ENCODE results near the gene NR5A2.

The NR5A2 gene

GRCh38 chr1:200036619-200037270 is 9.2 kb downstream of the NR5A2 start:
- DNase-seq = no peak

GRCh38 chr1:200037501-200037900 is 10.0 kb downstream of the NR5A2 start:
- no peak for DNase-seq

- no peak for DNase-seq
Measured at GRCh38 chr1:200037904-200038303, 10.4 kb downstream of the NR5A2 start.

GRCh38 chr1:200038325-200038980 is 10.9 kb downstream of the NR5A2 start:
- DNase-seq = no peak

GRCh38 chr1:200038981-200039848 is 11.7 kb downstream of the NR5A2 start:
- no peak for DNase-seq

- no peak for DNase-seq
Measured at GRCh38 chr1:200039849-200040474, 12.5 kb downstream of the NR5A2 start.

- no peak for DNase-seq
Measured at GRCh38 chr1:200040481-200041138, 13.1 kb downstream of the NR5A2 start.

GRCh38 chr1:200041337-200042118 is 14.0 kb downstream of the NR5A2 start:
- no peak for DNase-seq

- DNase-seq = no peak
Measured at GRCh38 chr1:200042119-200042551, 14.6 kb downstream of the NR5A2 start.

GRCh38 chr1:200042552-200043335 is 15.2 kb downstream of the NR5A2 start:
- DNase-seq = no peak

GRCh38 chr1:200043336-200043668 is 15.8 kb downstream of the NR5A2 start:
- DNase-seq = no peak

- DNase-seq = no peak
Measured at GRCh38 chr1:200046115-200046514, 18.6 kb downstream of the NR5A2 start.

GRCh38 chr1:200048244-200048643 is 20.7 kb downstream of the NR5A2 start:
- no peak for DNase-seq

GRCh38 chr1:200049810-200050209 is 22.3 kb downstream of the NR5A2 start:
- DNase-seq = no peak

GRCh38 chr1:200051620-200052019 is 24.1 kb downstream of the NR5A2 start:
- no peak for DNase-seq

GRCh38 chr1:200053091-200053490 is 25.6 kb downstream of the NR5A2 start:
- no peak for DNase-seq

GRCh38 chr1:200053646-200054045 is 26.1 kb downstream of the NR5A2 start:
- DNase-seq = no peak

GRCh38 chr1:200058341-200058740 is 30.8 kb downstream of the NR5A2 start:
- no peak for DNase-seq

GRCh38 chr1:200062143-200062542 is 34.6 kb downstream of the NR5A2 start:
- DNase-seq = no peak

GRCh38 chr1:200072636-200073285 is 45.3 kb downstream of the NR5A2 start:
- no peak for DNase-seq

GRCh38 chr1:200073286-200073637 is 45.8 kb downstream of the NR5A2 start:
- DNase-seq = no peak
